Muscle of leg (tissue), 11 donors: Measurements from ENCODE around the gene SUSD4. TPM values are rescaled to one million over a fixed set of nuclear protein-coding genes. Genes with fewer than 3 reads are reported as not detected.

Source experiments
- DNase-seq: peaks from one replicate; pipeline ENCODE4 v3.0.0; 2013
- H3K27ac ChIP-seq: one replicate; pipeline ENCODE4 v1.5.1; 2013; ENCODE audit warnings: mild to moderate bottlenecking, low read length, control low read depth
- H3K27me3 ChIP-seq: one replicate; pipeline ENCODE4 v1.6.1; 2013; ENCODE audit warnings: low read length; ENCODE audit not compliant: control insufficient read depth, insufficient read depth
- H3K36me3 ChIP-seq: one replicate; pipeline ENCODE4 v1.6.1; 2013; ENCODE audit warnings: low read length; ENCODE audit not compliant: control insufficient read depth, insufficient read depth
- H3K4me1 ChIP-seq: one replicate; pipeline ENCODE4 v1.6.1; 2013; ENCODE audit warnings: low read length; ENCODE audit not compliant: control insufficient read depth, insufficient read depth
- H3K4me3 ChIP-seq: one replicate; pipeline ENCODE4 v1.5.1; 2013; ENCODE audit warnings: low read length, control low read depth
- H3K9me3 ChIP-seq: replicated peaks from 2 replicates; pipeline ENCODE4 v1.6.1; 2013; ENCODE audit warnings: low read depth, low read length; ENCODE audit not compliant: control insufficient read depth
- WGBS: methylation state at CpG from one replicate; pipeline ENCODE4 v1.1.5; 2013; ENCODE audit warnings: missing lambda C conversion rate; ENCODE audit not compliant: insufficient coverage; 5-methylcytosine and 5-hydroxymethylcytosine counted together
- polyA plus RNA-seq, 8 donors: library from polyadenylated mRNA; unstranded; fragments of 120-200 nt; gene quantifications; one replicate each; pipeline versions ENCODE4 v1.2.1 to v1.2.3, GENCODE V29; 2013; ENCODE audit warnings: inconsistent platforms in 1 of 8, low replicate concordance in 1 of 8; ENCODE audit not compliant: insufficient read length in 8 of 8, insufficient read depth in 1 of 8
- total RNA-seq: library from RNA; stranded (reverse); fragments of 120-200 nt; gene quantifications from one replicate; pipeline ENCODE4 v1.2.4, GENCODE V29; 2013

SUSD4 gene
- total and polyA plus RNA-seq, 9 donors, result 2.0 to 4.1 (median 2.8) TPM

DNA sequence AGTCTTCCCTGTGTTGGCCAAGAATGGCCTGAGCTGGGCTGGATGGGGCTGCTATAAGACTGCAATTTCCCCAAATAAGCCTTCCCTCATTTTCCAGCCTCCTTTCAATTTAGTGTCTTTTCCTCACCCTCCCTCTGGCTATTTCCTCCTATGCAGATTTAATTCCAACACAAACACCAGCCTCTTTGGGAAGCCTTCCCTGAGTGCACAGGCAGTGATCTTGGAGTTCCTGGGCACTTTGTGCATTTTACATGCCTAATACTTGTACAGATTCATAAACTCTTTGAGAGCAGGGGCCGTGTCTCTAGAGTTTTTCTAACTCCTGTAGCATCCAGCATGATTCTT is 129.8 kb downstream of the SUSD4 start:
- H3K27me3 ChIP-seq, result no peaks in the 10 kb centered on the region
- H3K9me3 ChIP-seq, result peaks cover 2% of the 10 kb centered on the region
- no peak for DNase-seq
- H3K4me1 ChIP-seq, result peaks cover 2% of the 10 kb centered on the region
- H3K27ac ChIP-seq, result no peak overlapping the region
- no peak overlapping the region for H3K4me3 ChIP-seq
- H3K36me3 ChIP-seq, result no peaks in the 10 kb centered on the region
- WGBS, result no CpG with 5 or more reads among the region's 1 CpG

DNA sequence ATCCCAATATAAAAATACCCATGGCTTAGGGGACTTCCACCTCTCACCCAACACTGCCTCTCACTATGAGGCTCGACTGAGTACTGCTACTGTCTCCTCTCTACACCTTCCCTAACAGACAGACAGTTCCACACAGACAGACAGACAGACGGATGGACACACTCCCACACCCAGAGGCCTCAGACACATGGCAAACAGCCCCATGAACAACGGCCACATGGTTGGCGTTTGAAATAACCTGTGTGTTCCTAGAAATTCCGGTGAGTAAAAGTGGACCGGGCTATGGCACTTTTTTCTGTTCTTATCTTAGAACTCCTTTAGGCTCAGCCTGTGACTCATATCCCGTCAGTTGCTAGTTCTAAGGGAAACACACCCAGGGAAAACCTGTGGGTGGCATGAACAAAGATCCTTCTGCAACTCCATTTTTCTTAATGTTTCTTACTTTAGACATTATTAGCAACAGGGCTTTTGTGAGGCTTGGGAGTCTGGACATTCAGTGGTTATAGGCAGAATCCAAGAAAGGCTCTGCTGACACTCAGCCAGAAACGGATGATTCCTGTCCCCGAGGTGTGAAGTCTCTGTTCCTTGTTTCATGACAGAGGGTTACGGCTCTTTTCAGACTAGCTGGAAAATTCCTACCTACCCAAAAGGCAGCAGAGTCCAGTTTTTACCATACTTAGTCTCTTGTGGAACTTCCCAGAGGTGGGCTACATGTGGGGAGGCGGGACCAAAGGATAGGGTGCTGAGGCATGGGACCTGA is 130.4 kb downstream of the SUSD4 start:
- DNase-seq, result no peak
- WGBS, result 61% methylated on average over 4 of the region's 11 CpGs
- Histone ChIP-seq H3K36me3 (no peaks in the 10 kb centered on the region), H3K4me1 (peaks cover 2% of the 10 kb centered on the region), H3K4me3 (no peak overlapping the region), H3K27me3 (no peaks in the 10 kb centered on the region), H3K9me3 (peaks cover 2% of the 10 kb centered on the region), H3K27ac (no peak overlapping the region)

DNA sequence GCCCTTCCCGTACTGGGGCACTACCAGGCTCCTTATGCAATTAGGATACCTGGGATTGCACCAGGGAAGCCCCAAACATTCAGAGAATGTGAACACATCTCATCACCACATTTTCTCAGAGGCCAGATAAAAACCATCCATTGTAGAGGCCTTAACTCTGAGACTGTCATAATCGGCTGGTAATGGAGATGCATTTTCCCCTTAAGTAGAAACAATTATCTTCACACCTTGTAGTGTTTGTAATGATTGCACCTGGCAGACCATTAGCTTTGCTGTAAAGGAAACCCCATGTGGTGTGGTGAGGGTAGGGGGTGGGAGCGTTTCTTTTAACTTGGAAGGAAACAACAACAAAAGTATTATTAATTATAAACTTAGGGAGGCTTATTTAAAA is 131.0 kb downstream of the SUSD4 start:
- Histone ChIP-seq H3K9me3 (peaks cover 2% of the 10 kb centered on the region), H3K36me3 (no peaks in the 10 kb centered on the region), H3K27me3 (no peaks in the 10 kb centered on the region), H3K27ac (no peak overlapping the region), H3K4me3 (no peak overlapping the region), H3K4me1 (peaks cover 2% of the 10 kb centered on the region)
- DNase-seq, result no peak
- no CpG with 5 or more reads among the region's 3 CpGs for WGBS

DNA sequence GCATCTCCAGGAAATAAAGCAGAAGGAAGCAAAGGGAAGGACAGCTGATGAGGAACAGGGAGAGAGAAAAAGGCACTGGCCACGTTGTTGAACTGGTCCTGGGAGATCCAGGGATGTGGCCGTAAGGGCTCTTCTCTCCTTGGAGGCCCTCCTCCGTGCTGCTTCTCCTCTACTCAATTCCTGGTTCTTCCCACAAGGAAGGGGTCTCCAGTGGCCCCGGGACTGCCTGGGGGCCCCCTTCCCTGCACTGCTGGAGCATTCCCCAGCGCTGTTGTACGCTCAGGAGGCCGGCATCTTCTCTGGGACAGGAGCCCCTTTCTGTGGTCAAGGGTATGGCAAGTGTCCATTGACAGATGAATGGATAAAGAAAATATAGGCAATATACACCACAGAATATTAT is 132.4 kb downstream of the SUSD4 start:
- no peak overlapping the region for H3K27ac ChIP-seq
- no peak for DNase-seq
- 61% methylated on average over 4 of the region's 7 CpGs for WGBS
- H3K4me1 ChIP-seq, result peaks cover 2% of the 10 kb centered on the region
- H3K4me3 ChIP-seq, result no peak overlapping the region
- no peaks in the 10 kb centered on the region for H3K9me3 ChIP-seq
- H3K36me3 ChIP-seq, result no peaks in the 10 kb centered on the region
- no peaks in the 10 kb centered on the region for H3K27me3 ChIP-seq

GRCh38 chr1:223231011-223231572 is 132.9 kb downstream of the SUSD4 start:
- H3K4me3 ChIP-seq, result no peak overlapping the region
- H3K9me3 ChIP-seq, result no peaks in the 10 kb centered on the region
- DNase-seq, result no peak
- no peaks in the 10 kb centered on the region for H3K27me3 ChIP-seq
- H3K4me1 ChIP-seq, result peaks cover 2% of the 10 kb centered on the region
- no peaks in the 10 kb centered on the region for H3K36me3 ChIP-seq
- 93% methylated on average over 6 of the region's 7 CpGs for WGBS
- H3K27ac ChIP-seq, result no peak overlapping the region

DNA sequence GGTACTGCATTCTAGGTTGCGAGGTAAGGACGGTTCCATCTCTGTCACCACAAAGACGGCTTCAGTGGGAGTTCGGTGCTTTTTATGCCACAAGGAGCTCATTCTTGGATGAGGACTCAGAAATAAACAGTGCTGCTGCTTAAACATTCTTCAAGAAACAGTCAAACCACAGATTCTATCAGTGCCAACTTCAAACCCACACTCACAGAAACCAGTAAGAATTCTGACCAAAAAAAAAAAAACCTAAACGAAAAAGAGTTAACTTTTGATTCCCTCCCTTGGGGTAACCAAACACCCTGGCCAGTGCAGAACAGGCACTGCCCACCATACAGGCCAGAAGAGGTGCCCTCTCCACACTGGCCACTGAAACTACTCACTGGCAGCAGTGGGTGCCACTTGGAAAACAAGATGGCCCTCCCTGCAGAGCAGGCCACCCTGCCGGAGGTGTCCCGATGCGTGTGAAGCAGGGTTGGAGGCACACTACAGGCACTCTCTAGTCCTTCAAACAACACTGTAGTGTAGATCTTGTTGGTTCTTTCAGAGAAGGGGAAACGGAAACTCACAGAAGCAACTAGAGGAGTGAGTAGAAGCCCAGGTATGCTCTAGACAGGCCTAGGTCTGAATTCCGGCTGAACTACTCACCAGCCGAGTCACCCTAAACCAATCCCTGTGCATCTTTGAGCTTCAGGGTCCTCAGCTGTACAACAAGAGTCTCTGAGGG is 133.7 kb downstream of the SUSD4 start:
- 94% methylated on average over 5 of the region's 11 CpGs for WGBS
- Histone ChIP-seq H3K27ac (no peak overlapping the region), H3K9me3 (no peaks in the 10 kb centered on the region), H3K4me3 (no peak overlapping the region), H3K4me1 (peaks cover 2% of the 10 kb centered on the region), H3K36me3 (no peaks in the 10 kb centered on the region), H3K27me3 (peaks cover 3% of the 10 kb centered on the region)
- DNase-seq, result no peak

GRCh38 chr1:223229756-223230155 is 134.2 kb downstream of the SUSD4 start:
- no peaks in the 10 kb centered on the region for H3K36me3 ChIP-seq
- H3K9me3 ChIP-seq, result no peaks in the 10 kb centered on the region
- H3K27ac ChIP-seq, result no peak overlapping the region
- H3K27me3 ChIP-seq, result peaks cover 3% of the 10 kb centered on the region
- no peak overlapping the region for H3K4me3 ChIP-seq
- WGBS, result 86% methylated on average over 1 of the region's 3 CpGs
- H3K4me1 ChIP-seq, result peaks cover 2% of the 10 kb centered on the region
- DNase-seq, result no peak

- no peak overlapping the region for H3K27ac ChIP-seq
- H3K9me3 ChIP-seq, result no peaks in the 10 kb centered on the region
- no peaks in the 10 kb centered on the region for H3K36me3 ChIP-seq
- peaks cover 2% of the 10 kb centered on the region for H3K4me1 ChIP-seq
- no peak for DNase-seq
- H3K27me3 ChIP-seq, result peaks cover 3% of the 10 kb centered on the region
- 90% methylated on average over 8 of the region's 12 CpGs for WGBS
- H3K4me3 ChIP-seq, result no peak overlapping the region
Measured at GRCh38 chr1:223228931-223229528, 134.9 kb downstream of the SUSD4 start.

- Histone ChIP-seq H3K9me3 (no peaks in the 10 kb centered on the region), H3K4me1 (no peaks in the 10 kb centered on the region), H3K4me3 (no peak overlapping the region), H3K36me3 (no peaks in the 10 kb centered on the region), H3K27me3 (peaks cover 3% of the 10 kb centered on the region), H3K27ac (no peak overlapping the region)
- no CpG with 5 or more reads among the region's 2 CpGs for WGBS
- DNase-seq, result no peak
Measured at GRCh38 chr1:223228201-223228600, 135.8 kb downstream of the SUSD4 start.

DNA sequence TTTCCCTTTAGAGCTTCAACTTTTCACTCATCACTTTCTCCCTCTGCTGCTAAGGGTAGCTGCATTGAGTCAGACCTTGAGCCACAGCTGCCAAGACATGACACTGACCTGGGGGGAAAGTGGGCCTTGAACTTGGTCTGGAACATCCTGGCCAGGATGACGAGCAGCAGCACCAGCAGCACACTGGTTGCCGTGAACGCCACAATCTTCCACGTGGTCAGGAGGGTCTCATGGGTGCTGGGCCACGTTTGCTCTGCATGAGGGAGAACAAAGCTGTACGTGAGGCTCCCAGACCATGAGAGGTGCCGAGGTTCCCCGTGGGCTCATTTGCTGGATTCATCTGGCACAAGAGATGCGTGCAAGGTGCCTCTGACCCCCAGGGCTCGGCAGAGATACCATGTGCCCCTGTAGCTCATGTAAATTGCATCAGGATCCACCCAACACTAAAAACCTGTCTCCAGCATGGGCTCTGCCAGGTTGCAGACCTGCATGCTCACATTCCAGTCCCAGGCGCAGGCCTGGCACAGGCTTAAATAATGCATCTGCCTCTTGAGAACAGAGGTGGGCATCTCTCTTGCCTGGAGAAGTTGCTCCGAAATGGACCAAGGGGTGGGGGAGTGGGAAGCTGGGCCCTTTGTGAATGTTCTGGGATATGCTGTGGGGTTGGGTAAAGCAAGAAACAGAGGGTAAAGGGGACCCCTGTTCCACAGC is 136.3 kb downstream of the SUSD4 start:
- H3K36me3 ChIP-seq, result no peaks in the 10 kb centered on the region
- H3K4me1 ChIP-seq, result peaks cover under 1% of the 10 kb centered on the region
- peaks cover 3% of the 10 kb centered on the region for H3K27me3 ChIP-seq
- DNase-seq, result no peak
- WGBS, result 75% methylated on average over 11 of the region's 12 CpGs
- H3K4me3 ChIP-seq, result no peak overlapping the region
- no peak overlapping the region for H3K27ac ChIP-seq
- H3K9me3 ChIP-seq, result no peaks in the 10 kb centered on the region
